NCI-H748 treated with DMSO at 0.1 percent for 48 hours (cell line): ENCODE measurements around the gene TMPRSS12.
"Not testable (repeated sequence)": the region's sequence is repeated elsewhere in the genome, so short reads cannot be mapped to it uniquely, and the experiment has no call there.

Source experiments
- DNase-seq: peaks from one replicate; lab custom pipeline; 2025; lab: John Stamatoyannopoulos, UW

The TMPRSS12 gene

GRCh38 chr12:50842637-50843493 lies at the start of gene TMPRSS12:
Gene TMPRSS12 (plus strand): TSS chr12:50842926. CDS start chr12:50842965, 39 bp downstream.
- no peak for DNase-seq

GRCh38 chr12:50799908-50800307 lies 42.8 kb upstream of the TMPRSS12 start:
- no peak for DNase-seq

- no peak for DNase-seq
These were observed 39.4 kb upstream of the TMPRSS12 start for GRCh38 chr12:50803230-50803875.

DNA sequence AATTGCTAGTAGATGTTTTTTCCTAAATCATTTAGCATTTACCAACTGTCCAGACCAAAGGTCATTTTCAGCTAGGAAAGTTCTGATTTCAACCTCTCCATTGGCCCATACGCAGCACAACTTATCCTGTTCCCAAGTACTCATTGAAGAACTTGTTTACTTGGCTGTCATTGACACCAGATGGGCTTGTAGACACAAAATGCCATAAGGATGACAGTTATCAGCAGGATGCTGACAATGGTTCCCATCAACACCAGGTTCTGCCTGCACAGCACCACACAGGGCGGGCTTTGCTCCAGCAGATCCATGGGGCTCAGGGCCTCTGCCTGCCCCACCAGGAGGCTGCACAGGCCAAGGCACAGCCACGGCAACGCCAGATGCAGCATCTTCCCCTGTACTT lies 36.5 kb upstream of the TMPRSS12 start:
- DNase-seq, result no peak

DNA sequence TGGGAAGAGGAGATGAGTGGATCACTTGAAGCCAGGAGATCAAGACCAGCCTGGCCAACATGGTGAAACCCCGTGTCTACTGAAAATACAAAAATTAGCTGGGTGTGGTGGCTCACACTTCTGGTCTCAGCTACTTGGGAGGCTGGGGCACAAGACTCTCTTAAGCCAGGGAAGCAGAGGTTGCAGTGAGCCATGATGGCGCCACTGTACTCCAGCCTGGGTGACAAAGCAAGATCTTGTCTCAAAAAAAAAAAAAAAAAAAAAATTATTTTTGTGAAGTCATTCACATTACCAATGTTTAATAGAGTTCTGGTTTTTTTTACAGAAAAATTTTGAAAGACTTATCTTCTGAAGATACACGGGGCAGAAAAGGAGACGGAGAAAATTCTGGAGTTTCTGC lies 33.6 kb upstream of the TMPRSS12 start:
- not testable (repeated sequence) for DNase-seq

GRCh38 chr12:50814921-50815320 lies 27.8 kb upstream of the TMPRSS12 start:
- not testable (repeated sequence) for DNase-seq

- no peak for DNase-seq
These were observed 22.5 kb upstream of the TMPRSS12 start for GRCh38 chr12:50820177-50820576.

GRCh38 chr12:50822082-50822481 lies 20.6 kb upstream of the TMPRSS12 start:
- DNase-seq, result no peak

- DNase-seq, result not testable (repeated sequence)
These were observed 19.0 kb upstream of the TMPRSS12 start for GRCh38 chr12:50823724-50824123.

GRCh38 chr12:50824914-50825313 lies 17.8 kb upstream of the TMPRSS12 start:
- no peak for DNase-seq

GRCh38 chr12:50825372-50825838 lies 17.3 kb upstream of the TMPRSS12 start:
- DNase-seq, result peak; percentile 24

DNA sequence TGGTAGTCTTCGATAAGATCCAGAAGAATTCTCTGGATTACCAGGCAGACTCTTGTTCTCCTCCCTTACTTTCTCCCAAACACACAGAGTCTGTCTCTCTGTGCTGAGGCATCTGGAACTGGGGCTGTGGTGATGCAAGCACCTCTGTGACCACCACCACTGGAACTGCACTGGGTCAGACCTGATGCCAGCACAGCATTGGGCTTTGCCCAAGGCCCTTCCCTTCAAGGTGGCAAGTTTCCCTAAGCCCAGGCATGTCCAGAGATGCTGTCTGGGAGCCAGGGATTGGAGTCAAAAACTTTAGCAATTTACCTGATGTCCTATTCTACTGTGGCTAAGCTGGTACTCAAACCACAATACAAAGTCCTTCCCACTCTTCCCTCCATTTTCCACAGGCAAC lies 14.6 kb upstream of the TMPRSS12 start:
- DNase-seq, result no peak

DNA sequence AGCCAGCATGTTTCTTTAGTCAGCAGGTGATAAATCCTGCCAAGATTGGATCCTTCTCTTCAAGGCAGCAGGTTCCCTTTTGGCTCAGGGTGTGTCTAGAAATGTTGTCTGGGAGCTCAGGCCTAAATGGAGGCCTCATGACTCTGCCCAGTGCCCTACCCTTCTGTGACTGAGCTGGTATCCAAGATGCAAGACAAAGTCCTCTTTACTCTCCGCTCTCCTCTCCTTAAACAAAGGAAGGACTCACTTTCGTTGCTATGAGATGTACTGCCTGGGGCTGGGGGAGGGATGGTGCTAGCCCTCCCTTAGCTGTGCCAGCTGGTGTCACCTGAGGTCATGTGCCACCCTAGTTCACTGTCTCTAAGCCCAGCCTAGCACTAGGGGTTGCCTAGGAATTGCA lies 13.8 kb upstream of the TMPRSS12 start:
- no peak for DNase-seq

DNA sequence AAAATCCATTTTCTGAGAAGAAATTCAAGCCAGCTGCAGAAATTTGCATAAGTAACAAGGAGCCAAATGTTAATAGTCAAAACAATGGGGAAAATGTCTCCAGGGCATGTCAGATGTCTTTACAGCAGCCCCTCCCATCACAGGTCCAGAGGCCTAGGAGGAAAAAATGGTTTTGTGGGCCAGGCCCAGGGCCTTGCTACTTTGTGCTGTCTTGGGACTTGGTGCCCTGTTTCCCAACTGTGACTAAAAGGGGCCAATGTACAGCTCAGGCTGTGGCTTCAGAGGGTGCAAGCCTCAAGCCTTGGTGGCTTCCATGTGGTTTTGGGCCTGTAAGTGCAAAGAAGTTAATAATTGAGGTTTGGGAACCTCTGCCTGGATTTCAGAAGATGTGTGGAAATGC lies 8.9 kb upstream of the TMPRSS12 start:
- DNase-seq, result not testable (repeated sequence)

DNA sequence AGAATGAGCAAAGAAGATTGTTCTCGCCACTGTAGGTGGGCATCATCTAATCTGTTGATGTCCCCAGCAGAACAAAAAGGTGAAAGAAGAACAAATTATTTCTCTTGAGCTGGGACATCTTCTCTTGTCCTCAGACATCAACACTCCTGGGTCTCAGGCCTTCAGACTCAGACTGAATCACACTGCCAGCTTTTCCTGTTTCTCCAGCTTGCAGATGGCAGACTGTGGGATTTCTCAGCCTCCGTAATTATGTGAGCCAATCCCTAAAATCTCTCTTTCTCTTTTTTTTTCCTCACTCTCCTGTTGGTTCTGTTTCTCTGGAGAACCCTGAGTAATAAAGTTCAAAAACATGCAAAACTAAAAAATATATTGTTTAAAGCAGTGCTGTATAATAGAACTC lies 3.7 kb upstream of the TMPRSS12 start:
- DNase-seq, result no peak

DNA sequence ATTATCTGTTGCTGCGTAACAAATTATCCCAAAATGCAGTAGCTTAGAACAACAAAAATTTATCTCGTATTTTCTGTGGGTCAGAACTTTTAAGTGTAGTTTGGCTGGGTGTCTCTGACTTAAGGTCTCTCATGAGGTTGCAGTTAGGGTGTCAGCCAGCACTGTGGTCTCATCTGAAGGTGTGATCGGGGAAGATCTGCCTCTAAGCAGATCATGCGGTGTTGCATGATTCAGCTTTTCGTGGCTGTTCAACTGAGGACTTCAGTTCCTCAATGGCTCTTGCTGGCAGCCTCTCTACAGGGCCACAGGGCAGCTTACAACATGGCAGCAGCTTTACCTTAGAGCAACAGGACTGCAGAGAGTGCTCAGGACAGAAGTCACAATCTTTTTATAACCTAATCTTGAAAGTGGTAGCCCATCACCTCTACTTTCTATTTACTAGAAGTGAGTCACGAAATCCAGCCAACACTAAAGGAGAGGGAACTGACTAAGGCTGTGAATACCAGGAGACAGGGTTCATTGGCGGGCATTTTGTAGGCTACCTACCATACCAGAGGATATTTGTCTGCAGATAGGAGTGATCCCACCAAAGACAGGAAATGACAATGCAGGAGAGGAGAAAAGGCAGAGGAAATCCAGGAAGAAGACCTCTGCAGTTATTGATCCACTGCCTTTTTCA lies 1.8 kb upstream of the TMPRSS12 start:
- DNase-seq, result no peak

- no peak for DNase-seq
These were observed 802 bp upstream of the TMPRSS12 start for GRCh38 chr12:50841716-50842531.

DNA sequence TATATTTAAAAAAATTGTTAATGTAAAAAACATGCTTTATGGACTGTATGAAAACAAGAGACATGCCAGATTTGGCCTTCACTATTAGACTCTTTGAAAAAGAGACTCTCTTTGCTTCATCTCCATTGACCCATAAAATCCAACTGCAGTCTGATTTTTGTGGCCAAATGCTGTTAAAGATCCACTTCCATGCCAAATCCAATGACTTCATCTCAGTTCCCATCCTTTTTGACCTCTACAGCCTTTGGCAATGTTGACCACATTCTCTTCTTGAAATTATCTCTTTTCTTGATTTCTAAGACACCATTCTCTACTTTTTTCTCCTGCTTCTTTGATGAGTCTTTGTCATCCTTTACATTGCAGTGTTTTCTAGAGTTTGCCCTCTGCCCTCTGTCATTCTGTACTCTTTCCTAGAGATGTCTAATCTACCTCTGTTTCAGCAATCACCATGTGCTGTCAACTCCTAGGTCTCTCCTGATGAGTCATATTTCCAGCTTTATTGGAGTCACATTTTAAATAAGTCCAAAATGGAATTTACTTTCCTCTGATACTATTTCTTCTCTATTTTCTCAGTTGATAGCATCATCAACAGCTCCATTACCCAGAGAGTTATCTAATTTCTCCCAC lies 2.4 kb downstream of the TMPRSS12 start:
- DNase-seq, result no peak

- DNase-seq, result no peak
These were observed 6.2 kb downstream of the TMPRSS12 start for GRCh38 chr12:50848963-50849362.

- not testable (repeated sequence) for DNase-seq
These were observed 12.5 kb downstream of the TMPRSS12 start for GRCh38 chr12:50855218-50855617.

- DNase-seq, result not testable (repeated sequence)
These were observed 13.0 kb downstream of the TMPRSS12 start for GRCh38 chr12:50855679-50856078.
